Liver (tissue), 9 donors: ENCODE results near the gene FAM83D. TPM values are rescaled to one million over a fixed set of nuclear protein-coding genes. Genes with fewer than 3 reads are reported as not detected.

ENCODE experiments used
- DNase-seq: peaks from one replicate; pipeline ENCODE4 v3.0.0-alpha.2; 2017; ENCODE audit warnings: low spot score
- H3K27ac ChIP-seq, 2 donors: one replicate each; pipeline ENCODE4 v1.7.0; 2013; ENCODE audit warnings: inconsistent platforms in 2 of 2, low read length in 2 of 2, control low read depth in 1 of 2, low read depth in 1 of 2, mild to moderate bottlenecking in 1 of 2
- H3K27me3 ChIP-seq, 4 donors: one replicate each; pipeline versions ENCODE4 v1.6.1 to v1.7.0; 2013; ENCODE audit warnings: low read length in 3 of 4, inconsistent platforms in 1 of 4, mild to moderate bottlenecking in 1 of 4, moderate library complexity in 1 of 4; ENCODE audit not compliant: control insufficient read depth in 4 of 4, insufficient read depth in 4 of 4
- H3K36me3 ChIP-seq, 4 donors: one replicate each; pipeline versions ENCODE4 v1.6.1 to v1.7.0; 2013; ENCODE audit warnings: low read length in 3 of 4, mild to moderate bottlenecking in 3 of 4, low read depth in 1 of 4, moderate library complexity in 1 of 4; ENCODE audit not compliant: control insufficient read depth in 4 of 4, insufficient read depth in 3 of 4
- H3K4me1 ChIP-seq, 4 donors: one replicate each; pipeline versions ENCODE4 v1.6.1 to v1.7.0; 2013; ENCODE audit warnings: low read length in 3 of 4, mild to moderate bottlenecking in 3 of 4, moderate library complexity in 1 of 4; ENCODE audit not compliant: control insufficient read depth in 4 of 4, insufficient read depth in 4 of 4
- H3K4me3 ChIP-seq, 3 donors: one replicate each; pipeline versions ENCODE4 v1.6.1 to v1.7.0; 2013; ENCODE audit warnings: low read length in 3 of 3, control low read depth in 1 of 3, low read depth in 1 of 3, mild to moderate bottlenecking in 1 of 3
- H3K9ac ChIP-seq, 2 donors: one replicate each; pipeline ENCODE4 v1.7.0; 2013; ENCODE audit warnings: low read length in 2 of 2, mild to moderate bottlenecking in 2 of 2, moderate library complexity in 2 of 2, control low read depth in 1 of 2, low read depth in 1 of 2
- H3K9me3 ChIP-seq, 4 donors: one replicate each; pipeline versions ENCODE4 v1.6.1 to v1.7.0; 2013; ENCODE audit warnings: low read length in 3 of 4; ENCODE audit not compliant: control insufficient read depth in 4 of 4
- EGR1 ChIP-seq, 2 donors: IDR thresholded peaks; 2 replicates each; pipeline ENCODE4 v1.6.1; 2016 to 2018; ENCODE audit warnings: antibody characterized with exemption in 2 of 2, low read depth in 2 of 2
- FOXA1 ChIP-seq: IDR thresholded peaks from 2 replicates; pipeline ENCODE4 v1.6.1; 2016; ENCODE audit warnings: antibody characterized with exemption
- FOXA2 ChIP-seq: IDR thresholded peaks from 2 replicates; pipeline ENCODE4 v1.6.1; 2016; ENCODE audit warnings: antibody characterized with exemption
- HNF4A ChIP-seq, 2 donors: conservative IDR thresholded peaks; 2 replicates each; pipeline ENCODE4 v1.6.1; 2016; ENCODE audit warnings: antibody characterized with exemption in 2 of 2, mild to moderate bottlenecking in 2 of 2
- HNF4G ChIP-seq: IDR thresholded peaks from 2 replicates; pipeline ENCODE4 v1.6.1; 2016; ENCODE audit warnings: antibody characterized with exemption
- NR2F2 ChIP-seq: IDR thresholded peaks from 2 replicates; pipeline ENCODE4 v1.6.1; 2016; ENCODE audit warnings: antibody characterized with exemption
- RAD21 ChIP-seq, 2 donors: IDR thresholded peaks; 2 replicates each; pipeline ENCODE4 v1.6.1; 2016; ENCODE audit warnings: antibody characterized with exemption in 2 of 2, mild to moderate bottlenecking in 2 of 2
- RXRA ChIP-seq, 2 donors: IDR thresholded peaks; 2 replicates each; pipeline ENCODE4 v1.6.1; 2017 to 2018; ENCODE audit warnings: antibody characterized with exemption in 2 of 2, mild to moderate bottlenecking in 1 of 2
- SP1 ChIP-seq: IDR thresholded peaks from 2 replicates; pipeline ENCODE4 v1.6.1; 2018; ENCODE audit warnings: antibody characterized with exemption, mild to moderate bottlenecking
- YY1 ChIP-seq: IDR thresholded peaks from 2 replicates; pipeline ENCODE4 v1.6.1; 2016; ENCODE audit warnings: antibody characterized with exemption, mild to moderate bottlenecking
- WGBS: extraction: QIAGEN DNeasy Blood & Tissue Kit; methylation state at CpG from one replicate; pipeline ENCODE4 v1.1.7; 2013; 5-methylcytosine and 5-hydroxymethylcytosine counted together
- polyA plus RNA-seq, 2 donors: library from polyadenylated mRNA; stranded (reverse) in 1 of 2; unstranded in 1 of 2; fragments of 200-250 nt in 1 of 2; fragments of >200 nt in 1 of 2; fragmentation: Nextera tagmentation in 1 of 2; extraction: Ambion mirVana in 1 of 2; gene quantifications; one replicate each; pipeline versions ENCODE4 v1.2.1 to v1.2.3, GENCODE V29; 2013 to 2015
- total RNA-seq, 2 donors: library from RNA; depleted of rRNA; stranded (reverse); fragments of >200 nt; gene quantifications; one replicate each; pipeline ENCODE4 v1.2.3, GENCODE V29; 2014
- TF ChIP-seq, protein P1 (sequence below): IDR thresholded peaks from 2 replicates; pipeline ENCODE4 v1.6.1; 2016; ENCODE audit warnings: antibody characterized with exemption, mild to moderate bottlenecking
- TF ChIP-seq, protein P2 (sequence below): IDR thresholded peaks from 2 replicates; pipeline ENCODE4 v1.6.1; 2016; ENCODE audit warnings: antibody characterized with exemption
- TF ChIP-seq, protein P3 (sequence below): IDR thresholded peaks from 2 replicates; pipeline ENCODE4 v1.6.1; 2016; ENCODE audit warnings: antibody characterized with exemption
- TF ChIP-seq, protein P4 (sequence below): IDR thresholded peaks from 2 replicates; pipeline ENCODE4 v1.6.1; 2016; ENCODE audit warnings: antibody characterized with exemption
- donor health status: healthy.
- donor health status: healthy.
- donor health status: healthy.
- donor health status: healthy.
- donor health status: healthy.

Gene FAM83D
- total and polyA plus RNA-seq, 4 donors = 1.1 to 28.2 (median 2.7) TPM

DNA sequence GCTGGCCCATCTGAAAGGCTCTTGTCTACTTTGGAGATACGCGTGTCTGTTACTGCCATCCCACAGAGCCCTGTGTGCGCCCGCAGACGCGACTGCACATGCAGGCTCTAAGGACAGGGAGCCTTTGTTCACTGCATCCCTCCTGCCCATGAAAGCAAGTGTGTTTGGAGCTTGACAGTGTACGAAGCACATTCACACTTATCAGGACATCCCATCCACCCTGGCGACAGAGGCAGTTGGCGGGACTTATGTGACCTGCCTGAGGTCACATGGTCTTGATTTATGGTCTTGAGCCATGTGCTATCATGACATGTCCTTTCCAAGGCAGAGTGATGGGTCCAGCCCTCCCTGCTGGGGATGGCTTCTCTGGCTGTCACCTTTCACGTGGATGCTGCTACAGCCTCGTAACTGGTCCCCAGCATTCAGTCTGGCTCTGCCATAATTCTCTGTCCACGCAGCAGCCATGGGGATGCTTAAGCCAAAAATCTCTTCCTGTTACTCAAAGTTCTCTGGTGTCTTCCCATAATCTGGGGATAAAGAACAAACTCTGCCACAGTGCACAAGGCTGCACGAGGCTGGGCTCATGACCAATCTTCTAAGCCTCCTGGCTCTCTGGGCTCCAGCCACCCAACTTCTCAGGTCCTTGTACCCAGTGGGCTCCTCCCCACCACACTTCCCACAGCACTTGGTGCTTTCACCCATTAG, 36.3 kb upstream of the FAM83D start (continued):
- TF ChIP-seq, protein P1, sequence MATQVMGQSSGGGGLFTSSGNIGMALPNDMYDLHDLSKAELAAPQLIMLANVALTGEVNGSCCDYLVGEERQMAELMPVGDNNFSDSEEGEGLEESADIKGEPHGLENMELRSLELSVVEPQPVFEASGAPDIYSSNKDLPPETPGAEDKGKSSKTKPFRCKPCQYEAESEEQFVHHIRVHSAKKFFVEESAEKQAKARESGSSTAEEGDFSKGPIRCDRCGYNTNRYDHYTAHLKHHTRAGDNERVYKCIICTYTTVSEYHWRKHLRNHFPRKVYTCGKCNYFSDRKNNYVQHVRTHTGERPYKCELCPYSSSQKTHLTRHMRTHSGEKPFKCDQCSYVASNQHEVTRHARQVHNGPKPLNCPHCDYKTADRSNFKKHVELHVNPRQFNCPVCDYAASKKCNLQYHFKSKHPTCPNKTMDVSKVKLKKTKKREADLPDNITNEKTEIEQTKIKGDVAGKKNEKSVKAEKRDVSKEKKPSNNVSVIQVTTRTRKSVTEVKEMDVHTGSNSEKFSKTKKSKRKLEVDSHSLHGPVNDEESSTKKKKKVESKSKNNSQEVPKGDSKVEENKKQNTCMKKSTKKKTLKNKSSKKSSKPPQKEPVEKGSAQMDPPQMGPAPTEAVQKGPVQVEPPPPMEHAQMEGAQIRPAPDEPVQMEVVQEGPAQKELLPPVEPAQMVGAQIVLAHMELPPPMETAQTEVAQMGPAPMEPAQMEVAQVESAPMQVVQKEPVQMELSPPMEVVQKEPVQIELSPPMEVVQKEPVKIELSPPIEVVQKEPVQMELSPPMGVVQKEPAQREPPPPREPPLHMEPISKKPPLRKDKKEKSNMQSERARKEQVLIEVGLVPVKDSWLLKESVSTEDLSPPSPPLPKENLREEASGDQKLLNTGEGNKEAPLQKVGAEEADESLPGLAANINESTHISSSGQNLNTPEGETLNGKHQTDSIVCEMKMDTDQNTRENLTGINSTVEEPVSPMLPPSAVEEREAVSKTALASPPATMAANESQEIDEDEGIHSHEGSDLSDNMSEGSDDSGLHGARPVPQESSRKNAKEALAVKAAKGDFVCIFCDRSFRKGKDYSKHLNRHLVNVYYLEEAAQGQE = no peak

DNA sequence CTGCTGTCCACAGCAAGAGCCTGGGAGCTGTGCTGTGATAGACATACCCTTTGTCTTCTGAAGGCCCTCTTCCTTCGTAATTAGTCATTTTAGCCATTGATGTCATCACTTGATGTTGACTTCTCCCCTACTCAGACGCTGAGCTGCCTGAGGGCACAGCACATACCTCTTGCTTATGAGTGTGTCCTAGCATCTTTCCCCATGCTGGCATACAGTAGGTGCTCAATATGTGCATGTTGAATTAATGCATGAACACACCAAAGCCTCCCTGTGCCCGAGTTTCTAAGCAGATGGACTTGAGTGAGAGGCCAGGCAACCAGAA, 35.8 kb upstream of the FAM83D start:
- no peak overlapping the region for H3K4me3 ChIP-seq
- TF ChIP-seq EGR1 (IDR thresholded peaks at IDR 0.05; ENCODE audit: low read depth in 2 of 2) (no peak), FOXA2 (no peak), HNF4A (conservative IDR thresholded peaks at IDR 0.05) (no peak), SP1 (no peak), YY1 (no peak), RAD21 (IDR thresholded peaks at IDR 0.05) (no peak), NR2F2 (no peak), FOXA1 (no peak)
- TF ChIP-seq, protein P2, sequence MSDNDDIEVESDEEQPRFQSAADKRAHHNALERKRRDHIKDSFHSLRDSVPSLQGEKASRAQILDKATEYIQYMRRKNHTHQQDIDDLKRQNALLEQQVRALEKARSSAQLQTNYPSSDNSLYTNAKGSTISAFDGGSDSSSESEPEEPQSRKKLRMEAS = no peak
- TF ChIP-seq, protein P3, sequence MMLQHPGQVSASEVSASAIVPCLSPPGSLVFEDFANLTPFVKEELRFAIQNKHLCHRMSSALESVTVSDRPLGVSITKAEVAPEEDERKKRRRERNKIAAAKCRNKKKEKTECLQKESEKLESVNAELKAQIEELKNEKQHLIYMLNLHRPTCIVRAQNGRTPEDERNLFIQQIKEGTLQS = no peak
- TF ChIP-seq, protein P4, sequence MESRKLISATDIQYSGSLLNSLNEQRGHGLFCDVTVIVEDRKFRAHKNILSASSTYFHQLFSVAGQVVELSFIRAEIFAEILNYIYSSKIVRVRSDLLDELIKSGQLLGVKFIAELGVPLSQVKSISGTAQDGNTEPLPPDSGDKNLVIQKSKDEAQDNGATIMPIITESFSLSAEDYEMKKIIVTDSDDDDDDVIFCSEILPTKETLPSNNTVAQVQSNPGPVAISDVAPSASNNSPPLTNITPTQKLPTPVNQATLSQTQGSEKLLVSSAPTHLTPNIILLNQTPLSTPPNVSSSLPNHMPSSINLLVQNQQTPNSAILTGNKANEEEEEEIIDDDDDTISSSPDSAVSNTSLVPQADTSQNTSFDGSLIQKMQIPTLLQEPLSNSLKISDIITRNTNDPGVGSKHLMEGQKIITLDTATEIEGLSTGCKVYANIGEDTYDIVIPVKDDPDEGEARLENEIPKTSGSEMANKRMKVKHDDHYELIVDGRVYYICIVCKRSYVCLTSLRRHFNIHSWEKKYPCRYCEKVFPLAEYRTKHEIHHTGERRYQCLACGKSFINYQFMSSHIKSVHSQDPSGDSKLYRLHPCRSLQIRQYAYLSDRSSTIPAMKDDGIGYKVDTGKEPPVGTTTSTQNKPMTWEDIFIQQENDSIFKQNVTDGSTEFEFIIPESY = no peak
- no peaks in the 10 kb centered on the region for H3K36me3 ChIP-seq
- H3K27ac ChIP-seq = no peak overlapping the region
- H3K27me3 ChIP-seq = no peaks in the 10 kb centered on the region
- no peak overlapping the region for H3K9ac ChIP-seq
- H3K9me3 ChIP-seq = no peaks in the 10 kb centered on the region
- whole genome bisulfite sequencing = 88% methylated on average over 3 of the region's 3 CpGs
- peaks cover 3 to 11% (median 5%) of the 10 kb centered on the region in 4 donors for H3K4me1 ChIP-seq
- no peak for DNase-seq

DNA sequence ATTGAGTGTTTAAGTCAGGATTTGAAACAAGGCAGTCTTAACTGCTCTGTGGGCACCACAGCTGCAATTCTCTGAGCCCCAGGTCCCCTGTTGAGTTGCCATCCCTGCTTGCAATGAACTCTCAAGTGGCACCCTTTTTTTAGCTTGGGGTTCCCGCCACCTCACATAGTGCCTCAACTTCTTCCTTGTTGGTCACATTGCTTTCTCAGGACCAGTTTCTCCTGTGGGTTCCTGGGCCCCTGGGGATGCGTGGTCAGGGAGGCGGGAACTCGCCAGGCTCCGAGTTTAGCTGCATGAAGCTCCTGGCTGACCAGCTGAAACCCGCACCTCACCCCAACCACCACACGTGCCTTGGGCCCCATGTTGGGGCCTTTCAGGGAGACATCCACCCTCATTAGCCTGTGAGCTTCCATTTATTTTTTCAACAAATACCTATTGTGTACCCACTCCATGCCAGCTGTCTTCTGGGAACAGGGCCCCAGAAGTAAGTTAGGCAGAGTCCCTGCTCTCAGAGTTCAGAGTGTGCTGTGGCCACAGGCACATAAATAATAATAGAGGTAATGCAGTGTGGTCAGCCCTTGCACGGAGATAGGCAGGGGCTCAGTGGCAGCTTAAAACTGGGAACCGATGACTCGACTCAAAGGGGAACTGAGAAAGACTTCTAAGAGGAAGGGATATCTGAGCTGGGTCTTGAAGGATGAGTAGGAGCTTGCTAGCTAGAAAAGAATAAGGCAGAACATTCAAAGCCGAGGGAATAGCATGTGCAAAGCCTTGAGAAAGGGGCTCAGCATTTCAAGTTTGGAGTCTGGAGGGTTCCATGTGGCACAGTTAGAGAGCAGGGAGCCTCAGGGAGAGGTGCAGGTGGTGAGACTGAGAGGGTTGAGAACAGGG, 33.9 kb upstream of the FAM83D start:
- DNase-seq = no peak
- no peak overlapping the region for H3K27ac ChIP-seq
- no peak overlapping the region for H3K9ac ChIP-seq
- TF ChIP-seq, protein P2 = no peak
- no peak for TF ChIP-seq RXRA (IDR thresholded peaks at IDR 0.05)
- TF ChIP-seq YY1 = no peak
- no peak for TF ChIP-seq HNF4G
- H3K4me1 ChIP-seq = peaks cover 3 to 11% (median 5%) of the 10 kb centered on the region in 4 donors
- no peak overlapping the region for H3K4me3 ChIP-seq
- no peaks in the 10 kb centered on the region for H3K27me3 ChIP-seq
- 87% methylated on average over 11 of the region's 11 CpGs for WGBS
- no peaks in the 10 kb centered on the region for H3K9me3 ChIP-seq
- no peaks in the 10 kb centered on the region for H3K36me3 ChIP-seq
